Spleen (tissue), 11 donors: Measurements from ENCODE around the gene PCDHGA8. TPM values are rescaled to one million over a fixed set of nuclear protein-coding genes. Genes with fewer than 3 reads are reported as not detected.
"Not testable (repeated sequence)": the region's sequence is repeated elsewhere in the genome, so short reads cannot be mapped to it uniquely, and the experiment has no call there.

Source experiments
- DNase-seq: peaks from one replicate; pipeline ENCODE4 v3.0.0-alpha.2; 2020
- H3K27ac ChIP-seq, 8 donors: fragments of 200-600 bp; sonication (generic) in 7 of 8; 1 replicate in 4 of 8; 2 replicates in 4 of 8; pipeline versions ENCODE4 v1.5.0 to v1.8.0; 2016 to 2021; ENCODE audit warnings: inconsistent platforms in 4 of 8, mild to moderate bottlenecking in 4 of 8, moderate library complexity in 1 of 8
- H3K27me3 ChIP-seq, 7 donors: fragments of 200-600 bp; sonication (generic) in 6 of 7; replicated peaks in 1 of 7; 1 replicate in 4 of 7; 2 replicates in 3 of 7; pipeline versions ENCODE4 v1.5.0 to v1.8.0; 2016 to 2021; ENCODE audit warnings: inconsistent platforms in 3 of 7, mild to moderate bottlenecking in 1 of 7
- H3K36me3 ChIP-seq, 6 donors: fragments of 200-600 bp; sonication (generic) in 5 of 6; 1 replicate in 4 of 6; 2 replicates in 2 of 6; pipeline versions ENCODE4 v1.5.0 to v1.8.0; 2016 to 2021; ENCODE audit warnings: inconsistent platforms in 2 of 6
- H3K4me1 ChIP-seq, 6 donors: fragments of 200-600 bp; sonication (generic) in 5 of 6; 1 replicate in 3 of 6; 2 replicates in 3 of 6; pipeline versions ENCODE4 v1.5.0 to v1.8.0; 2016 to 2021; ENCODE audit warnings: inconsistent platforms in 3 of 6
- H3K4me3 ChIP-seq, 8 donors: fragments of 200-600 bp; sonication (generic) in 7 of 8; 1 replicate in 4 of 8; 2 replicates in 4 of 8; pipeline versions ENCODE4 v1.5.0 to v1.8.0; 2016 to 2021; ENCODE audit warnings: inconsistent platforms in 4 of 8, mild to moderate bottlenecking in 4 of 8, moderate library complexity in 2 of 8
- H3K9me3 ChIP-seq, 8 donors: fragments of 200-600 bp; sonication (generic) in 7 of 8; 1 replicate in 4 of 8; 2 replicates in 4 of 8; pipeline versions ENCODE4 v1.5.0 to v1.8.0; 2016 to 2021; ENCODE audit warnings: inconsistent platforms in 4 of 8
- CTCF ChIP-seq, 11 experiments: fragments of 200-600 bp in 7 of 11; fragments of 450-650 bp in 4 of 11; sonication (generic) in 4 of 11; IDR thresholded peaks in 8 of 11; conservative IDR thresholded peaks in 3 of 11; 1 replicate in 7 of 11; 2 replicates in 4 of 11; pipeline versions ENCODE4 v1.4.0 to v1.8.0; 2016 to 2021; ENCODE audit warnings: antibody characterized with exemption in 11 of 11, inconsistent platforms in 4 of 11, mild to moderate bottlenecking in 1 of 11
- POLR2A ChIP-seq, 3 donors: fragments of 450-650 bp; IDR thresholded peaks; one replicate each; pipeline ENCODE4 v1.5.1; 2017; ENCODE audit warnings: antibody characterized with exemption in 3 of 3, mild to moderate bottlenecking in 1 of 3
- POLR2AphosphoS5 ChIP-seq, 3 donors: sonication (generic); formaldehyde crosslinking; IDR thresholded peaks; one replicate each; pipeline ENCODE4 v1.5.1; 2017; ENCODE audit warnings: antibody characterized with exemption in 3 of 3
- WGBS, 5 donors: extraction: QIAGEN DNeasy Blood & Tissue Kit in 3 of 5; methylation state at CpG; one replicate each; pipeline versions ENCODE4 v1.1.5 to v1.1.7; 2013 to 2018; 5-methylcytosine and 5-hydroxymethylcytosine counted together
- intact Hi-C: fragments of 100-400 bp; cut with DNase I; formaldehyde crosslinking; loops from one replicate; pipeline ENCODE4 v1.15.0; 2023; ENCODE audit warnings: low total_unique reads
- polyA plus RNA-seq, 3 donors: library from polyadenylated mRNA; stranded (reverse); fragments of 200-250 nt; gene quantifications; one replicate each; pipeline ENCODE4 v1.2.1, GENCODE V29; 2013
- total RNA-seq, 7 donors: library from RNA; depleted of rRNA in 3 of 7; stranded (reverse); fragments of >200 nt in 3 of 7; fragmentation: NEBNext Ultra II Directional in 4 of 7; extraction: Animal tissue kit (Norgen Biotek cat#: 25700) in 4 of 7; gene quantifications; one replicate each; pipeline versions ENCODE4 v1.1.0 to v1.2.1, GENCODE V29; 2016 to 2021
- donor health status: healthy with polysubstance abuse.
- donor health status: DM: no; HTN: no; CAD: no; lungs with moderate emphysema.
- donor health status: DM: no; HTN: no; CAD: no.
- donor health status: Bipolar disorder and iron deficiency.
- donor health status: healthy.
- donor health status: DM: no; HTN: no; CAD: no.
- donor health status: DM: yes; HTN: yes; CAD: no.

PCDHGA8 gene
- total and polyA plus RNA-seq, 10 donors, result 0.04 to 3.9 (median 1.7) TPM; not detected in 1

- Histone ChIP-seq H3K4me1 (no peaks in the 10 kb centered on the region), H3K4me3 (peak overlapping the region in 1 of 8 donors; percentile 17), H3K36me3 (no peaks in the 10 kb centered on the region), H3K27ac (no peak overlapping the region), H3K9me3 (peaks cover 0 to 100% (median 96%) of the 10 kb centered on the region in 8 donors), H3K27me3 (peaks cover 0 to 92% (median 14%) of the 10 kb centered on the region in 7 donors)
- 28 to 44% (median 37%) methylated on average over 23 to 69 of the region's 69 CpGs for WGBS, 5 donors
- no peak for TF ChIP-seq POLR2AphosphoS5 (IDR thresholded peaks at IDR 0.05)
- intact Hi-C loops, result no loop called here
- DNase-seq, result no peak
Observed at GRCh38 chr5:141371572-141372475, 20.6 kb upstream of the PCDHGA8 start.

GRCh38 chr5:141373673-141374317 lies 18.6 kb upstream of the PCDHGA8 start, which contains the start of gene PCDHGA6:
TSS of gene PCDHGA6 (plus strand) at chr5:141373891. CDS start at chr5:141374084, 193 bp downstream.
- Histone ChIP-seq H3K4me3 (peak within 1 kb of the TSS in 2 of 8 donors; percentile 25 to 55), H3K27ac (no peak within 1 kb of the TSS), H3K36me3 (no peaks in the 10 kb centered on the region), H3K27me3 (peaks cover 0 to 87% (median 10%) of the 10 kb centered on the region in 7 donors), H3K4me1 (no peaks in the 10 kb centered on the region), H3K9me3 (peaks cover 0 to 100% (median 98%) of the 10 kb centered on the region in 8 donors)
- no peak for DNase-seq
- peak in 4 of 11 experiments; percentile 11 to 32 (median 18) for TF ChIP-seq CTCF (IDR thresholded peaks at IDR 0.05 in 8 of 11, conservative IDR thresholded peaks at IDR 0.05 in 3 of 11)
- no peak for TF ChIP-seq POLR2A (IDR thresholded peaks at IDR 0.05)
- WGBS, 5 donors, result 21 to 31% (median 23%) methylated on average over 19 to 27 of the region's 27 CpGs
- intact Hi-C loops, result no loop called here

GRCh38 chr5:141374627-141375026 lies 17.8 kb upstream of the PCDHGA8 start:
- no peak overlapping the region for H3K27ac ChIP-seq
- H3K9me3 ChIP-seq, result peaks cover 0 to 100% (median 98%) of the 10 kb centered on the region in 8 donors
- no peaks in the 10 kb centered on the region for H3K4me1 ChIP-seq
- peak overlapping the region in 1 of 8 donors; percentile 55 for H3K4me3 ChIP-seq
- TF ChIP-seq POLR2AphosphoS5 (IDR thresholded peaks at IDR 0.05) (no peak), CTCF (IDR thresholded peaks at IDR 0.05 in 8 of 11, conservative IDR thresholded peaks at IDR 0.05 in 3 of 11) (no peak), POLR2A (IDR thresholded peaks at IDR 0.05) (no peak)
- no peak for DNase-seq
- peaks cover 0 to 79% (median 10%) of the 10 kb centered on the region in 7 donors for H3K27me3 ChIP-seq
- intact Hi-C loops, result no loop called here
- 51 to 66% (median 56%) methylated on average over 14 of the region's 14 CpGs for WGBS, 5 donors
- no peaks in the 10 kb centered on the region for H3K36me3 ChIP-seq

- DNase-seq, H3K36me3 ChIP-seq, H3K27ac ChIP-seq, H3K4me1 ChIP-seq, H3K4me3 ChIP-seq, intact Hi-C loops: not testable (repeated sequence)
- Histone ChIP-seq H3K27me3 (peaks cover 0 to 75% (median 7%) of the 10 kb centered on the region in 7 donors), H3K9me3 (peaks cover 0 to 100% (median 98%) of the 10 kb centered on the region in 8 donors)
- WGBS, 5 donors, result 29 to 57% (median 52%) methylated on average over 10 to 43 of the region's 48 CpGs
Observed at GRCh38 chr5:141375444-141376155, 16.8 kb upstream of the PCDHGA8 start.
